Osteoblast (primary cell): Measurements from ENCODE around the gene EVA1B. TPM values are rescaled to one million over a fixed set of nuclear protein-coding genes. Genes with fewer than 3 reads are reported as not detected.
A peak's percentile ranks its signal among the peaks of the same experiment; 100 is the strongest.

Experiments used
- DNase-seq: peaks from one replicate; pipeline ENCODE4 v3.0.0; 2011; ENCODE audit warnings: low spot score, mixed read lengths; ENCODE audit not compliant: insufficient read length; ENCODE audit errors: missing footprints
- H2AFZ ChIP-seq: 2 replicates; pipeline ENCODE4 v1.6.0; 2011; ENCODE audit warnings: mild to moderate bottlenecking, low read length
- H3K27ac ChIP-seq: 2 replicates; pipeline ENCODE4 v1.5.1; 2011; ENCODE audit warnings: mild to moderate bottlenecking, low read depth, low read length, moderate library complexity
- H3K27me3 ChIP-seq: 2 replicates; pipeline ENCODE4 v1.6.0; 2012; ENCODE audit warnings: mild to moderate bottlenecking, control low read depth, inconsistent platforms, low read length, moderate library complexity; ENCODE audit not compliant: insufficient read depth
- H3K36me3 ChIP-seq: 2 replicates; pipeline ENCODE4 v1.5.1; 2011; ENCODE audit warnings: mild to moderate bottlenecking, low read length, control low read depth, moderate library complexity; ENCODE audit not compliant: insufficient read depth
- H3K4me1 ChIP-seq: 2 replicates; pipeline ENCODE4 v1.5.1; 2011; ENCODE audit warnings: mild to moderate bottlenecking, low read length, control low read depth, moderate library complexity; ENCODE audit not compliant: insufficient read depth
- H3K4me2 ChIP-seq: 2 replicates; pipeline ENCODE4 v1.6.0; 2011; ENCODE audit warnings: mild to moderate bottlenecking, low read length; ENCODE audit not compliant: insufficient read depth
- H3K4me3 ChIP-seq: fragments of 200-600 bp; sonication (generic); 3 replicates; pipeline ENCODE4 v1.5.1; 2012; ENCODE audit warnings: mild to moderate bottlenecking, low read length, inconsistent platforms; ENCODE audit not compliant: insufficient read depth
- H3K79me2 ChIP-seq: 2 replicates; pipeline ENCODE4 v1.6.0; 2012; ENCODE audit warnings: mild to moderate bottlenecking, low read length, control low read depth, inconsistent platforms; ENCODE audit not compliant: insufficient read depth
- H3K9me3 ChIP-seq: 2 replicates; pipeline ENCODE4 v1.5.1; 2011; ENCODE audit warnings: low read depth, low read length, control low read depth
- H4K20me1 ChIP-seq: 2 replicates; pipeline ENCODE4 v1.6.0; 2012; ENCODE audit warnings: mild to moderate bottlenecking, low read length, control low read depth; ENCODE audit not compliant: insufficient read depth
- CTCF ChIP-seq: IDR thresholded peaks from 2 replicates; pipeline ENCODE4 v1.5.1; 2011; ENCODE audit warnings: mild to moderate bottlenecking, low read depth, low read length, moderate library complexity; ENCODE audit errors: extremely low read depth
- total RNA-seq: library from RNA; depleted of rRNA; stranded (reverse); fragments of >200 nt; gene quantifications from 2 replicates; pipeline ENCODE4 v1.2.3, GENCODE V29; 2012

EVA1B gene
- total RNA-seq, 1 donor, result 135 TPM

DNA sequence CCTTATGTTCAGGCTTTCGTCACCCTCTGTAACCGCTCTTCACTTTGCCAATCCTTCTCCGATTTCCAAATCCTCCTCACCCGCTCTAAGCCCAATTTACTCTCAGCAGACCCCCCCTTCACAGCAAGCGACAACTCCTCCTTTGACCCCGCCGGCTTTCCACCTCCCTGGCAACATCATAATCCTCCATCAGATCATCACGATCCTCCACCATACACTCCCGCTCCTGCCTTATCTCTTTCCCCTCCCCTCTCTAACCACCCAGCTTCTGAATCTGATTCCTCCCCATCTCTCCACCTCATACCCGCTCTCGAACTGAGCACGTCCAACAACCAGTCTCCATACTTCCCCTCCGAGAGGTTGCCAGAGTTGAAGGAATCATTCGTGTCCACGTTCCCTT lies 7.5 kb upstream of the EVA1B start:
- Histone ChIP-seq H3K27me3 (no peaks in the 10 kb centered on the region), H3K27ac (no peak overlapping the region), H3K4me3 (no peak overlapping the region), H2AFZ (no peak overlapping the region), H3K4me2 (no peak overlapping the region), H3K79me2 (no peaks in the 10 kb centered on the region), H3K36me3 (no peaks in the 10 kb centered on the region), H3K9me3 (no peaks in the 10 kb centered on the region), H4K20me1 (peaks cover 2% of the 10 kb centered on the region), H3K4me1 (no peaks in the 10 kb centered on the region)
- TF ChIP-seq CTCF, result no peak
- no peak for DNase-seq

DNA sequence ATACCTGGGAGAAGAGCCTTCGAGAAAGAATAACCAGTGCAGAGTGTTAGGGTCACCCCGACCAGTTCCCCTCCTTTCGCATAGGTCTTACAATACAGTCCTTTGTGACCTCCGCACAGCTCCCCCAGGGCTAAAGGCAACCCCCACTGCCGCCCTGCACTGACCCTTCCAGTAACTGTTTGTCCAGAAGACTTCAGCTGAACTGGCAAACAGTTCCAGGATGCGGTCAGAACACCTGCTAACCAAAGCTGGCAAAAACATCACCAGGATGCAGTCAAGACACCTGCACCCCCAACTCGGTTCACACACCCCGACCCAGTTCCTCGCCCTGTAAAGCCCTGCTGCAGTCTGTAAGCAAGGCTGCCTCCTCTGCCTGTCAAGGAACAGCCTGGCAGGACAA lies 6.4 kb upstream of the EVA1B start:
- H3K27ac ChIP-seq, result no peak overlapping the region
- H3K4me2 ChIP-seq, result no peak overlapping the region
- no peaks in the 10 kb centered on the region for H3K9me3 ChIP-seq
- peaks cover under 1% of the 10 kb centered on the region for H4K20me1 ChIP-seq
- no peaks in the 10 kb centered on the region for H3K27me3 ChIP-seq
- no peaks in the 10 kb centered on the region for H3K79me2 ChIP-seq
- H3K36me3 ChIP-seq, result no peaks in the 10 kb centered on the region
- H2AFZ ChIP-seq, result no peak overlapping the region
- DNase-seq, result no peak
- H3K4me3 ChIP-seq, result no peak overlapping the region
- no peaks in the 10 kb centered on the region for H3K4me1 ChIP-seq
- no peak for TF ChIP-seq CTCF

DNA sequence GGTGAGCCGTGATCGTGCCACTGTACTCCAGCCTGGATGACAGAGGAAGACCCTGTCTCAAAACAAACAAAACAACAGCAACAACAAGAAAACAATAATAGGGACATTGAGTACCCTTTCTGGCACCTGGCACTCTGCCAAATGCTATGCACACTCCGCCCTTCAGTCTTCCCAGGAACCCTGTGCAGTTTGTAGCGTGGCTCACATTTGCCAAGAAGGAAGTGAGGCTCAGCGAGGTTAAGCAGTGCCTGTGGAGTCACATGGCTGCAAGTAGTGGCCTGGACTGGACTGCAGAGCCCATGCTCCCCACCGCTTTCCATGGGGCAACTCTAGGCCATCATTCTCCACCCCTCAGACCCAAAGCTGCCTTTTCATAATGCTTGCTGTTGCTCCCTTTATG lies 5.3 kb upstream of the EVA1B start:
- H3K4me2 ChIP-seq, result no peak overlapping the region

GRCh38 chr1:36328088-36328480 lies 4.6 kb upstream of the EVA1B start:
- Histone ChIP-seq H3K79me2 (no peaks in the 10 kb centered on the region), H3K4me1 (peaks cover 4% of the 10 kb centered on the region), H4K20me1 (no peaks in the 10 kb centered on the region), H3K4me2 (no peak overlapping the region), H2AFZ (no peak overlapping the region), H3K4me3 (no peak overlapping the region), H3K36me3 (no peaks in the 10 kb centered on the region), H3K27ac (no peak overlapping the region), H3K9me3 (no peaks in the 10 kb centered on the region), H3K27me3 (no peaks in the 10 kb centered on the region)
- no peak for TF ChIP-seq CTCF
- peak; percentile 50 for DNase-seq

More for the DNA sequence above, 5.3 kb upstream of the EVA1B start:
- H3K9me3 ChIP-seq, result no peaks in the 10 kb centered on the region
- no peak overlapping the region for H2AFZ ChIP-seq
- no peaks in the 10 kb centered on the region for H3K27me3 ChIP-seq
- H3K4me1 ChIP-seq, result peaks cover 4% of the 10 kb centered on the region
- no peaks in the 10 kb centered on the region for H4K20me1 ChIP-seq
- no peaks in the 10 kb centered on the region for H3K79me2 ChIP-seq
- peak; percentile 74 for DNase-seq
- H3K36me3 ChIP-seq, result no peaks in the 10 kb centered on the region
- TF ChIP-seq CTCF, result no peak
- H3K27ac ChIP-seq, result no peak overlapping the region
- H3K4me3 ChIP-seq, result no peak overlapping the region
